Right ventricle myocardium superior (tissue), 1 donor: Measurements from ENCODE around the gene HAVCR2. TPM values are rescaled to one million over a fixed set of nuclear protein-coding genes. Genes with fewer than 3 reads are reported as not detected.
"Not testable (repeated sequence)": the region's sequence is repeated elsewhere in the genome, so short reads cannot be mapped to it uniquely, and the experiment has no call there.

Experiments used
- ATAC-seq: fragments of 200-7000 bp; cut with Tn5 transposase; one replicate; pipeline ENCODE4 v1.9.1; 2020; ENCODE audit warnings: mild to moderate bottlenecking; ENCODE audit not compliant: poor library complexity
- DNase-seq: peaks from one replicate; pipeline ENCODE4 v3.0.0-alpha.2; 2020
- intact Hi-C: fragments of 100-400 bp; cut with DNase I; formaldehyde crosslinking; loops from one replicate; pipeline ENCODE4 v1.11.2; 2022
- total RNA-seq: library from RNA; stranded (reverse); fragmentation: NEBNext Ultra II Directional; extraction: Animal tissue kit (Norgen Biotek cat#: 25700); gene quantifications from one replicate; pipeline ENCODE4 v1.2.1, GENCODE V29; 2021
- donor health status: DM: no; HTN: yes; CAD: no; lungs with severe emphysema.

HAVCR2 gene
- total RNA-seq, 1 donor from 2014 or later = 2.6 TPM

DNA sequence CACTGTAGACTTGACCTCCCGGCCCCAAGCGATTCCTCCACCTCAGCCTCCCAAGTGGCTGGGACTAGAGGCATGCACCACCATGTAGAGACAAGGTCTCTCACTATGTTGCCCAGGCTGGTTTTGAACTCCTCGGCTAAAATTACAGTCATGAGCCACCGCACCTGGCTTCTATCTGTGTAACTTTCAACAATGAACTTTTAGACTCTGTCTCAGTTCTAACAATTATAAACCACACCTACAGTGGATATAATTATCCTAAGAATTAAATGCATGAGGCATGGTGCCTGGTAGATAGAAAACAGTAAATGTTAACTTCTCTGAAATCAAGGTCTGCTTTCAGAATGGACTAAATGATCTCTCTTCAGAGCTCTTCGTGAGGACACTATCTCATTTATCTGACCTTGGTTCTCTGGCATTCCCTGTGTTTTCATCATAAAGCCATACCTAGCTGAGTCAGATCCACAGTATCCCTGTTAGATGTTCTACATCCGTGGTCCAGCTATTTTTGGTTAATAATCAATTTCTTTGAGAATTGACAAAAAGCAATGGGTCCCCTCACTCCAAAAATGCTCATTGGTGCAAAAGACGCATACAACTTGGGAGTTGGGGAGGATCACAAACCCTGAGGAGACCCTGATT is 57.1 kb downstream of the HAVCR2 start:
- DNase-seq (no peak), ATAC-seq (no peak)
- intact Hi-C loops = no loop called here

DNA sequence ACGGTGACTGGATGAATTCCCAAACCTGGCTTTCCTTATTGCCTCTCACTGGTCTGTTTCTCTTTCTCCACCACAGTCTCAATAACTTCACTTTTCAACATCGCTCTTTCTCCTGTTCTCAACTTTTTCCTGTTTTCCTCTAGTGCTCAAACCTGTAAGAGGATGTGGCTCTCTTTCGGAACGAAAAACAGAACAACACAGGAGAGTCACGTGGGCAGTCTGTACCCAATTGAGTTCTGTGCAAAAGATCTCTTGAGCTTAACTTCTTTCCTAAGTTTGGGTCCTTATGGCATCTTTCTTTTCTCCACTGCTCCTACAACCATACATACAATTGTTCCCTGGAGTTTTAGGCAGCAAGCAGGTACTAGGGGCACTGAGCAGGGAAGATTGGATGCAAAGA is 58.8 kb downstream of the HAVCR2 start:
- intact Hi-C loops = no loop called here
- ATAC-seq (no peak), DNase-seq (no peak)

DNA sequence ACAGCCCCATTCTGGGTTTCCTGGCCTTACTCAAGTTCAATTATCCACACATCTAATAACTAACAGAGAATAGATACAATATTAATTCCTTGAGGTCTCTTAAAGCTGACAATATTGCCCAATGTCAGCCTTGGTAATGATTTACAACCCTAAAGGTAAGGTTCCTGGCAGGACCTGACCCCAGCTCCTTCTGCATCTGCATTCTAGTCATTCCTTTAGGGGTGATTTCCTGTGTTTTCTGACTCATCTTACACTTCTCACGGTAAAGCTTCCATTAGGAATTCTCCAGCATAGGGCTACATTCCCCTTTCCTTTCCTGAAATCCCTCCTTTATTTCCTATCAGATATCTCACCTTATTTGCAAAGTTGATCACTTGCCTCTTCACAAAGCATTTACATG is 59.2 kb downstream of the HAVCR2 start:
- DNase-seq = no peak
- intact Hi-C loops = no loop called here

DNA sequence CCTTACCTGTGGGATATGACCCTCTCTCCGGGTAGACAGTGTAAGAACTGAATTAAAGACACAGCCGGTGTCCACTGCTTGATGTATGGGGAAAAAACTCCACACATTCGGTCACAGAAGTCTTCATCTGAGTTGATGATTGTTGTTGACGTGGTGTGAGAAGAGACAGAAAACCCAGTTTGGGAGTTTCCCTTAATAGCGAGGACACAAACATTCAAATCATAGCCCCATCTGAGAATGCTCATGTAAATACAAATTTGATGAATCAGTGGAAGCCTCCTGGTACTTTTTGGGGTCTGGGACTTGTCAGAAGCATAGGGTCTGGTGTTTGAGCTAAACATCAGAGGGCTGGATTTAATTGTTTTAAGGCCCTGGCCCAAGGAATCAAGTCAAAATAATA is 60.9 kb downstream of the HAVCR2 start:
- intact Hi-C loops = no loop called here
- DNase-seq (no peak), ATAC-seq (no peak)

More for the DNA sequence above, 59.2 kb downstream of the HAVCR2 start:
- ATAC-seq = no peak

DNA sequence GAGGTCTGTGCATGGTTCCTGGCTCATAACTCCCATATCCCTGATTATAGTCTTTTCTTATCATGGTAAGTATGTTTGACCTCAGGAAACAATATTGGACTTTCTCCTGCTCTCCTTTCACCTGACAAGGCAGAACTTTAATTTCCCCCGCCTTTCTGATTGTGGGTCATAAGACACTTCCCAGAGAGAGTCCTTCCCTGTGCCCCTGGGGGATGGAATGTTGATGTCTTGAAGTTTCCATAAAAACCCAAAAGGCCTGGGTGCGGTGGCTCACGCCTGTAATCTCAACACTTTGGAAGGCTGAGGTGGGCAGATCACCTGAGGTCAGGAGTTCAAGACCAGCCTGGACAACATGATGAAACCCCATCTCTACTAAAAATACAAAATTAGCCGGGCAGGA is 61.8 kb downstream of the HAVCR2 start:
- DNase-seq, ATAC-seq, intact Hi-C loops: not testable (repeated sequence)

DNA sequence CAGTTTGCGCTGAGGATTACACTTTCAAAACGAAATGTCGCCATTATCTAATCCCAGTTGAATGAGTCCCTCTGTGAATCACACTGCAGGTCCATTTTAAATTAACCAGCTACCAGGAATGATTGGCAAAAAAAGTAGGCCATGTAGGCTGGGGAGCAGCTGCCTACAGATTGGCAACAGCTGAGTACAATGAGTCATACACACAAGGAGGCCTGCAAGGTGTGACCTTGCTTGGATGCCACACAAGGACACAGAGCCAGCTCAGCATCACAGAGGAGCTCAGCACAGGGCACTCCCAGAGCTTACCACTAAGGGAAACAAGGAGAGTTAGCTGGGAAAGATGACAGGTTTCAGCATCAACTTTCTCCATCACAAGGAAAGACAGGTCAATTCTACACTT is 62.8 kb downstream of the HAVCR2 start:
- DNase-seq (peak; percentile 58), ATAC-seq (peak; percentile 95)
- intact Hi-C loops = no loop called here

DNA sequence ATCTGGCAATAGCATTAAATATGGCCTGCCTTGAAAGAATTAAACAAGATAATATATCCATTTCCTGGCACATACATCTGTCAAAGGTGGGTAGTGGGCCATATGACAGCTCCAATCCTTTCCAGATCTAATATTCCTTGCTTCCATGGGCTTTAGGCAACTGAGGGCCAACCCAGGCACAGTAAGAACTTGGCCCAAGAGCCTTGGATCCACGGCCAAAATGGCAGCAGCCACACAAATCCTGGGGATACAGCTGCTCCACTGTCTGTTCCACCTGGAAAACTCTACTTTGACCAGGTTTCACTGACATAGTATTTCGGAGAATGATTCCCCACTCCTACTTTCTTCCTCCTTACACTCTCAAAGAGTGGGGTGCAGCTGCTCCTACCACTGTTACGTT is 63.2 kb downstream of the HAVCR2 start:
- DNase-seq (no peak), ATAC-seq (no peak)
- intact Hi-C loops = no loop called here

DNA sequence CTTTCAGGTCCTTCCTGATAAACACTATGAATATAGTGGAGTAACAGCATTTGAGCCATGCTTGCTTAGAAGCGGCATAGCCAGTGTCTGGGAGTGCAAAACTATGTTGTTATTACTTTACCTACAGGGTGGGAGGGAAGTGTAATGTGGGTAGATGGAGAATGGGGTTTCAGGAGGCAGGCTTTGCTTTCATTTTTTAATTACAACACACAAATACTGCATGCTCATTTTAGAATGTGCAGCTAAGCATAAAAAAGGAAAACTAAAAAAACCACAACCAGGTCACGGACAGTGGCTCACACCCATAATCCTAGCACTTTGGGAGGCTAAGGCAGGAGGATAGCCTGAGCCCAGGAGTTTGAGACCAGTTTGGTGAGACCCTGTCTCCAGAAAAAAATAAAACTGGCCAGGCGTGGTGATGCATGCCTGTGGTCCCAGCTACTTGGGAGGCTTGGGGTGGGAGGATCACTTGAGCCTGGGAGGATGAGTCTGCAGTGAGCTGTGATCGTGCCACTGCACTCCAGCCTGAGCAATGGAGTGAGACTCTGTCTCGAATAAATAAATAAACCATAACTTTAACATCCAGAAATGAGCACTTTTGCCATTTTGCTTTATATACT is 70.2 kb downstream of the HAVCR2 start:
- ATAC-seq = no peak
- DNase-seq = no peak
- intact Hi-C loops = no loop called here

Other genes starting within 250 kb of the HAVCR2 start
- not detected for gene TIMD4, start 145.8 kb downstream of the HAVCR2 start, total RNA-seq
- not detected for gene HAVCR1, start 49.9 kb downstream of the HAVCR2 start, total RNA-seq
- gene MED7, start 33.8 kb upstream of the HAVCR2 start, total RNA-seq = 9.5 TPM
- gene GARIN3, start 57.2 kb upstream of the HAVCR2 start, total RNA-seq = not detected
- 0.13 TPM for gene ITK, start 71.8 kb upstream of the HAVCR2 start, total RNA-seq
- 27.6 TPM for gene CYFIP2, start 157.1 kb upstream of the HAVCR2 start, total RNA-seq